ENCODE results near the gene SLC22A7. TPM values are rescaled to one million over a fixed set of nuclear protein-coding genes. Genes with fewer than 3 reads are reported as not detected.

The SLC22A7 gene
- total RNA-seq, 2 donors from 2014 or later: not detected

Other genes with a start within 250 kb of the SLC22A7 start
- gene CUL7, start 244.4 kb upstream of the SLC22A7 start, total RNA-seq: 10 to 100 TPM in 1 of 2 donors, 1 to 10 TPM in 1; 7.6 to 10.8 TPM
- gene MRPL2, start 238.8 kb upstream of the SLC22A7 start, total RNA-seq: 10 to 100 TPM; 76.3 to 97.1 TPM
- gene KLC4, start 238.6 kb upstream of the SLC22A7 start, total RNA-seq: 10 to 100 TPM; 37.0 to 37.5 TPM
- 1 to 10 TPM; 6.6 to 7.8 TPM for gene PTK7, start 221.9 kb upstream of the SLC22A7 start, total RNA-seq
- gene SRF, start 127.0 kb upstream of the SLC22A7 start, total RNA-seq: 10 to 100 TPM; 68.0 to 92.0 TPM
- gene CUL9, start 116.1 kb upstream of the SLC22A7 start, total RNA-seq: 10 to 100 TPM; 14.6 to 17.4 TPM
- 10 to 100 TPM; 22.7 to 35.4 TPM for gene DNPH1, start 68.8 kb upstream of the SLC22A7 start, total RNA-seq
- under 1 TPM; 0.13 to 0.24 TPM for gene TTBK1, start 54.8 kb upstream of the SLC22A7 start, total RNA-seq
- 1 to 10 TPM in 1 of 2 donors, under 1 TPM in 1; 0.85 to 1.5 TPM for gene CRIP3, start 10.6 kb downstream of the SLC22A7 start, total RNA-seq
- 10 to 100 TPM in 1 of 2 donors, 1 to 10 TPM in 1; 9.8 to 10.0 TPM for gene ZNF318, start 71.4 kb downstream of the SLC22A7 start, total RNA-seq
- gene ABCC10, start 129.3 kb downstream of the SLC22A7 start, total RNA-seq: 10 to 100 TPM; 12.5 to 13.7 TPM
- under 1 TPM in 1 of 2 donors, not detected in 1; 0.68 TPM for gene DLK2, start 157.3 kb downstream of the SLC22A7 start, total RNA-seq
- 10 to 100 TPM; 17.4 to 18.3 TPM for gene TJAP1, start 179.3 kb downstream of the SLC22A7 start, total RNA-seq
- 1 to 10 TPM in 1 of 2 donors, under 1 TPM in 1; 0.50 to 1.2 TPM for gene LRRC73, start 212.1 kb downstream of the SLC22A7 start, total RNA-seq
- 10 to 100 TPM; 64.4 to 73.5 TPM for gene YIPF3, start 218.7 kb downstream of the SLC22A7 start, total RNA-seq
- 10 to 100 TPM; 17.8 to 28.3 TPM for gene POLR1C, start 218.8 kb downstream of the SLC22A7 start, total RNA-seq